ENCODE data around the gene MACROH2A1. TPM values are rescaled to one million over a fixed set of nuclear protein-coding genes. Genes with fewer than 3 reads are reported as not detected.

Gene MACROH2A1
- total and polyA plus RNA-seq, 7 experiments from 2014 or later: 109 to 288 (median 133) TPM

GRCh38 chr5:135445306-135445985, 46.4 kb upstream of the MACROH2A1 start:
- H3K27me3 Mint-ChIP-seq: peaks cover 5 to 14% (median 13%) of the 10 kb centered on the region in 5 donors
- no peaks in the 10 kb centered on the region for H3K36me3 Mint-ChIP-seq
- H3K27me3 ChIP-seq (ENCODE audit: control insufficient read depth in 2 of 2, insufficient read depth in 2 of 2, low read length in 2 of 2): no peaks in the 10 kb centered on the region
- ChIA-PET POLR2A (no interaction called here), CTCF (no interaction called here)
- no peaks in the 10 kb centered on the region for H3K36me3 ChIP-seq (ENCODE audit: control insufficient read depth in 2 of 3, insufficient read depth in 3 of 3, low read length in 3 of 3)
- no peaks in the 10 kb centered on the region for H3K9me3 ChIP-seq (ENCODE audit: control insufficient read depth in 2 of 3, low read length in 3 of 3)
- no peaks in the 10 kb centered on the region for H3K4me1 ChIP-seq (ENCODE audit: control insufficient read depth in 2 of 2, insufficient read depth in 2 of 2, low read length in 2 of 2)
- no peak overlapping the region for H3K27ac Mint-ChIP-seq
- ATAC-seq (peak; percentile 51), DNase-seq (no peak)
- no peaks in the 10 kb centered on the region for H3K9me3 Mint-ChIP-seq
- intact Hi-C loops (cut with micrococcal nuclease): no loop called here
- H3K27ac ChIP-seq (ENCODE audit: low read depth, low read length): no peak overlapping the region
- H3K4me1 Mint-ChIP-seq: peaks cover 0 to 4% (median 0%) of the 10 kb centered on the region in 7 donors
- H3K4me3 Mint-ChIP-seq: no peak overlapping the region
- no peak overlapping the region for H3K4me3 ChIP-seq (ENCODE audit: low read length)

GRCh38 chr5:135444881-135445280, 45.9 kb upstream of the MACROH2A1 start:
- intact Hi-C loops (cut with micrococcal nuclease): no loop called here
- no peaks in the 10 kb centered on the region for H3K4me1 ChIP-seq (ENCODE audit: control insufficient read depth in 2 of 2, insufficient read depth in 2 of 2, low read length in 2 of 2)
- no peak overlapping the region for H3K4me3 ChIP-seq (ENCODE audit: low read length)
- Mint-ChIP-seq H3K4me1 (peaks cover 0 to 4% (median 0%) of the 10 kb centered on the region in 7 donors), H3K9me3 (no peaks in the 10 kb centered on the region), H3K4me3 (no peak overlapping the region), H3K36me3 (no peaks in the 10 kb centered on the region), H3K27me3 (peaks cover 5 to 14% (median 13%) of the 10 kb centered on the region in 5 donors), H3K27ac (no peak overlapping the region)
- no peaks in the 10 kb centered on the region for H3K36me3 ChIP-seq (ENCODE audit: control insufficient read depth in 2 of 3, insufficient read depth in 3 of 3, low read length in 3 of 3)
- ChIA-PET POLR2A (no interaction called here), CTCF (no interaction called here)
- no peaks in the 10 kb centered on the region for H3K9me3 ChIP-seq (ENCODE audit: control insufficient read depth in 2 of 3, low read length in 3 of 3)
- no peak overlapping the region for H3K27ac ChIP-seq (ENCODE audit: low read depth, low read length)
- ATAC-seq (no peak), DNase-seq (no peak)
- H3K27me3 ChIP-seq (ENCODE audit: control insufficient read depth in 2 of 2, insufficient read depth in 2 of 2, low read length in 2 of 2): no peaks in the 10 kb centered on the region

- H3K4me1 ChIP-seq (ENCODE audit: control insufficient read depth in 2 of 2, insufficient read depth in 2 of 2, low read length in 2 of 2): no peaks in the 10 kb centered on the region
- H3K36me3 Mint-ChIP-seq: no peaks in the 10 kb centered on the region
- POLR2A ChIA-PET: no interaction called here
- no peaks in the 10 kb centered on the region for H3K9me3 Mint-ChIP-seq
- no peaks in the 10 kb centered on the region for H3K9me3 ChIP-seq (ENCODE audit: control insufficient read depth in 2 of 3, low read length in 3 of 3)
- H3K4me3 ChIP-seq (ENCODE audit: low read length): no peak overlapping the region
- H3K27ac Mint-ChIP-seq: no peak overlapping the region
- no peak overlapping the region for H3K27ac ChIP-seq (ENCODE audit: low read depth, low read length)
- CTCF ChIA-PET: no interaction called here
- H3K27me3 ChIP-seq (ENCODE audit: control insufficient read depth in 2 of 2, insufficient read depth in 2 of 2, low read length in 2 of 2): no peaks in the 10 kb centered on the region
- intact Hi-C loops (cut with micrococcal nuclease): no loop called here
- no peak overlapping the region for H3K4me3 Mint-ChIP-seq
- no peaks in the 10 kb centered on the region for H3K36me3 ChIP-seq (ENCODE audit: control insufficient read depth in 2 of 3, insufficient read depth in 3 of 3, low read length in 3 of 3)
- peaks cover 5 to 14% (median 13%) of the 10 kb centered on the region in 5 donors for H3K27me3 Mint-ChIP-seq
- peak; percentile 21 for ATAC-seq
- DNase-seq: no peak
- H3K4me1 Mint-ChIP-seq: peaks cover 0 to 4% (median 0%) of the 10 kb centered on the region in 7 donors
These were observed 45.3 kb upstream of the MACROH2A1 start for GRCh38 chr5:135444360-135444759.

- Histone ChIP-seq H3K4me1 (ENCODE audit: control insufficient read depth in 2 of 2, insufficient read depth in 2 of 2, low read length in 2 of 2) (no peaks in the 10 kb centered on the region), H3K9me3 (ENCODE audit: control insufficient read depth in 2 of 3, low read length in 3 of 3) (no peaks in the 10 kb centered on the region), H3K4me3 (ENCODE audit: low read length) (no peak overlapping the region), H3K27me3 (ENCODE audit: control insufficient read depth in 2 of 2, insufficient read depth in 2 of 2, low read length in 2 of 2) (no peaks in the 10 kb centered on the region), H3K27ac (ENCODE audit: low read depth, low read length) (no peak overlapping the region), H3K36me3 (ENCODE audit: control insufficient read depth in 2 of 3, insufficient read depth in 3 of 3, low read length in 3 of 3) (no peaks in the 10 kb centered on the region)
- intact Hi-C loops (cut with micrococcal nuclease): no loop called here
- Mint-ChIP-seq H3K36me3 (no peaks in the 10 kb centered on the region), H3K4me3 (no peak overlapping the region), H3K27me3 (peaks cover 5 to 15% (median 13%) of the 10 kb centered on the region in 5 donors), H3K4me1 (peaks cover 0 to 4% (median 0%) of the 10 kb centered on the region in 7 donors), H3K9me3 (no peaks in the 10 kb centered on the region), H3K27ac (peak overlapping the region in 1 of 9 donors; percentile 67)
- ATAC-seq: no peak
- no peak for DNase-seq
- POLR2A ChIA-PET: no interaction called here
- CTCF ChIA-PET: no interaction called here
These were observed 44.3 kb upstream of the MACROH2A1 start for GRCh38 chr5:135443161-135443960.

GRCh38 chr5:135442431-135443160, 43.6 kb upstream of the MACROH2A1 start:
- H3K4me1 Mint-ChIP-seq: peaks cover 0 to 4% (median 0%) of the 10 kb centered on the region in 7 donors
- no peak overlapping the region for H3K4me3 Mint-ChIP-seq
- H3K9me3 Mint-ChIP-seq: no peaks in the 10 kb centered on the region
- peak in 1 of 9 donors; percentile 11 for DNase-seq
- H3K4me1 ChIP-seq (ENCODE audit: control insufficient read depth in 2 of 2, insufficient read depth in 2 of 2, low read length in 2 of 2): no peaks in the 10 kb centered on the region
- H3K4me3 ChIP-seq (ENCODE audit: low read length): no peak overlapping the region
- intact Hi-C loops (cut with micrococcal nuclease): no loop called here
- ChIA-PET CTCF (interaction anchor here (0.8 kb wide), 1 partner anchor 124 kb away, joined by 3 read pairs; no protein-coding TSS in a partner anchor), POLR2A (no interaction called here)
- H3K27ac ChIP-seq (ENCODE audit: low read depth, low read length): no peak overlapping the region
- ATAC-seq: no peak
- H3K27me3 Mint-ChIP-seq: peaks cover 5 to 20% (median 12%) of the 10 kb centered on the region in 5 donors
- peak overlapping the region in 1 of 9 donors; percentile 67 for H3K27ac Mint-ChIP-seq
- H3K27me3 ChIP-seq (ENCODE audit: control insufficient read depth in 2 of 2, insufficient read depth in 2 of 2, low read length in 2 of 2): no peaks in the 10 kb centered on the region
- no peaks in the 10 kb centered on the region for H3K36me3 Mint-ChIP-seq
- no peaks in the 10 kb centered on the region for H3K36me3 ChIP-seq (ENCODE audit: control insufficient read depth in 2 of 3, insufficient read depth in 3 of 3, low read length in 3 of 3)
- H3K9me3 ChIP-seq (ENCODE audit: control insufficient read depth in 2 of 3, low read length in 3 of 3): no peaks in the 10 kb centered on the region

- Mint-ChIP-seq H3K27me3 (peaks cover 0 to 20% (median 6%) of the 10 kb centered on the region in 5 donors), H3K4me1 (peaks cover 0 to 4% (median 0%) of the 10 kb centered on the region in 7 donors), H3K36me3 (no peaks in the 10 kb centered on the region), H3K9me3 (no peaks in the 10 kb centered on the region), H3K4me3 (no peak overlapping the region), H3K27ac (no peak overlapping the region)
- Histone ChIP-seq H3K9me3 (ENCODE audit: control insufficient read depth in 2 of 3, low read length in 3 of 3) (no peaks in the 10 kb centered on the region), H3K4me3 (ENCODE audit: low read length) (no peak overlapping the region), H3K4me1 (ENCODE audit: control insufficient read depth in 2 of 2, insufficient read depth in 2 of 2, low read length in 2 of 2) (no peaks in the 10 kb centered on the region), H3K27ac (ENCODE audit: low read depth, low read length) (no peak overlapping the region), H3K36me3 (ENCODE audit: control insufficient read depth in 2 of 3, insufficient read depth in 3 of 3, low read length in 3 of 3) (no peaks in the 10 kb centered on the region), H3K27me3 (ENCODE audit: control insufficient read depth in 2 of 2, insufficient read depth in 2 of 2, low read length in 2 of 2) (no peaks in the 10 kb centered on the region)
- ChIA-PET POLR2A (no interaction called here), CTCF (interaction anchor here (0.8 kb wide), 1 partner anchor 125 kb away, joined by 3 read pairs; no protein-coding TSS in a partner anchor)
- ATAC-seq (no peak), DNase-seq (no peak)
- intact Hi-C loops (cut with micrococcal nuclease): no loop called here
These were observed 42.9 kb upstream of the MACROH2A1 start for GRCh38 chr5:135441919-135442318.

Data from naive thymus-derived CD4-positive, alpha-beta T cell (primary cell).